GM12875 (cell line): ENCODE data around the gene FTCDNL1.

ENCODE experiments used
- H3K4me3 ChIP-seq: one replicate; pipeline ENCODE4 v1.5.1; 2011; ENCODE audit warnings: low read depth, low read length, control low read depth
- CTCF ChIP-seq: IDR thresholded peaks from 2 replicates; pipeline ENCODE4 v1.5.1; 2011; ENCODE audit warnings: low read depth, mild to moderate bottlenecking, control low read depth, inconsistent platforms, low read length, moderate library complexity, borderline replicate concordance; ENCODE audit not compliant: insufficient read depth

Gene FTCDNL1

GRCh38 chr2:199757233-199757870, 93.6 kb downstream of the FTCDNL1 start:
- no peak for TF ChIP-seq CTCF
- no peak overlapping the region for H3K4me3 ChIP-seq

GRCh38 chr2:199756743-199757142, 94.2 kb downstream of the FTCDNL1 start:
- no peak overlapping the region for H3K4me3 ChIP-seq
- no peak for TF ChIP-seq CTCF

GRCh38 chr2:199756211-199756610, 94.8 kb downstream of the FTCDNL1 start:
- TF ChIP-seq CTCF, result no peak
- no peak overlapping the region for H3K4me3 ChIP-seq

GRCh38 chr2:199754766-199755165, 96.2 kb downstream of the FTCDNL1 start:
- TF ChIP-seq CTCF, result no peak

GRCh38 chr2:199751492-199752120, 99.4 kb downstream of the FTCDNL1 start:
- no peak overlapping the region for H3K4me3 ChIP-seq
- no peak for TF ChIP-seq CTCF

More at GRCh38 chr2:199754766-199755165, 96.2 kb downstream of the FTCDNL1 start:
- H3K4me3 ChIP-seq, result no peak overlapping the region

GRCh38 chr2:199749571-199749970, 101.4 kb downstream of the FTCDNL1 start:
- no peak overlapping the region for H3K4me3 ChIP-seq
- TF ChIP-seq CTCF, result no peak

GRCh38 chr2:199744724-199745123, 106.3 kb downstream of the FTCDNL1 start:
- TF ChIP-seq CTCF, result no peak
- H3K4me3 ChIP-seq, result no peak overlapping the region
